HL-60 (cell line): Measurements from ENCODE around the gene TTC39B.
"Not testable (repeated sequence)": the region's sequence is repeated elsewhere in the genome, so short reads cannot be mapped to it uniquely, and the experiment has no call there.

Experiments
- GABPA ChIP-seq: IDR thresholded peaks from 2 replicates; pipeline ENCODE4 v1.6.1; 2012; ENCODE audit warnings: low read depth
- POLR2AphosphoS5 ChIP-seq: IDR thresholded peaks from 2 replicates; pipeline ENCODE4 v1.6.1; 2012; ENCODE audit warnings: low read depth
- SPI1 ChIP-seq: IDR thresholded peaks from 2 replicates; pipeline ENCODE4 v1.6.1; 2012; ENCODE audit warnings: low read depth, mild to moderate bottlenecking, borderline replicate concordance
- TF ChIP-seq, protein P1 (sequence below): IDR thresholded peaks from one replicate; pipeline ENCODE4 v1.5.1; 2011; ENCODE audit warnings: low read length, control low read depth, inconsistent platforms; ENCODE audit not compliant: insufficient read depth

DNA sequence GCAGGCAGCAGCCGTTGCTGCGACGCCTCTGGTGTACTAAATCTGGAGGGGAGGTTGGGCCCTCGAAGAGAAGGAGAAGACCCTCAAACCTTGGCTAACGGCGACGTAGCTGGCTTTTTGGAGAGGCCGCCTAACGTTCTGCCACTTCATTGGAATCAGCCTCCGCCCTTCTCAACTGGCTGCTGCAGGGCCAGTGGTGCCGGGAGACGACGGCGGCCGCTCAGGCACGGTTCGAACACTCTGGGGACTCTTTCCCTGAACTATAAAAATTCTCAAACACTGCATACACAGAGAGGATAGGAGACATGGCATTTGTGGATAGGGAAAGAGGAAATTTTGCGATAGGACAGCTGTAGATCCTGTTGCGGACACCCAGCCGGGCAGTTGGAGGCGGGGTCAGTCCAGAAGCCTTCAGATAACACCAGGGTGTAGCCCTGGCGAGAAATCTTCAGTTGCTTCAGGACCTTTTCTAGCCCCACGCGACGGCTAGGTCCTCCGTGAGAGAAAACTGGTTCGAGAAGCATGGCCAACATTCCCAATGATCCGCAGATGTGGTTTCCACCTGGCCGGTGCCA lies 74.2 kb downstream of the TTC39B start:
- TF ChIP-seq, protein P1, sequence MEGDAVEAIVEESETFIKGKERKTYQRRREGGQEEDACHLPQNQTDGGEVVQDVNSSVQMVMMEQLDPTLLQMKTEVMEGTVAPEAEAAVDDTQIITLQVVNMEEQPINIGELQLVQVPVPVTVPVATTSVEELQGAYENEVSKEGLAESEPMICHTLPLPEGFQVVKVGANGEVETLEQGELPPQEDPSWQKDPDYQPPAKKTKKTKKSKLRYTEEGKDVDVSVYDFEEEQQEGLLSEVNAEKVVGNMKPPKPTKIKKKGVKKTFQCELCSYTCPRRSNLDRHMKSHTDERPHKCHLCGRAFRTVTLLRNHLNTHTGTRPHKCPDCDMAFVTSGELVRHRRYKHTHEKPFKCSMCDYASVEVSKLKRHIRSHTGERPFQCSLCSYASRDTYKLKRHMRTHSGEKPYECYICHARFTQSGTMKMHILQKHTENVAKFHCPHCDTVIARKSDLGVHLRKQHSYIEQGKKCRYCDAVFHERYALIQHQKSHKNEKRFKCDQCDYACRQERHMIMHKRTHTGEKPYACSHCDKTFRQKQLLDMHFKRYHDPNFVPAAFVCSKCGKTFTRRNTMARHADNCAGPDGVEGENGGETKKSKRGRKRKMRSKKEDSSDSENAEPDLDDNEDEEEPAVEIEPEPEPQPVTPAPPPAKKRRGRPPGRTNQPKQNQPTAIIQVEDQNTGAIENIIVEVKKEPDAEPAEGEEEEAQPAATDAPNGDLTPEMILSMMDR: not testable (repeated sequence)
- TF ChIP-seq GABPA, SPI1, POLR2AphosphoS5: not testable (repeated sequence)
